Stimulated activated naive B cell treated with anti-CD40 and anti-IgM and Interleukin-4, amounts not matched to agents 10 μg/mL and 1 μg/mL and 100 μg/mL, for 72 hours (primary cell): ENCODE results near the gene BBOX1.

ENCODE experiments used
- ATAC-seq, 2 donors: fragments of 150-1000 bp; cut with Tn5 transposase; replicated peaks; 2 replicates each; pipeline ENCODE4 v1.10.0; 2021; ENCODE audit warnings: moderate library complexity in 1 of 2
- DNase-seq: peaks from one replicate; pipeline ENCODE4 v3.0.0; 2021
- H3K27ac Mint-ChIP-seq: one replicate; pipeline ENCODE4 v1.8.0; 2022; ENCODE audit warnings: mild to moderate bottlenecking, mixed read lengths
- H3K27me3 Mint-ChIP-seq, 2 donors: one replicate each; pipeline ENCODE4 v1.8.0; 2022; ENCODE audit warnings: mixed read lengths in 2 of 2
- H3K36me3 Mint-ChIP-seq, 2 donors: one replicate each; pipeline ENCODE4 v1.8.0; 2022; ENCODE audit warnings: mixed read lengths in 2 of 2, mild to moderate bottlenecking in 1 of 2
- H3K4me1 Mint-ChIP-seq, 2 donors: one replicate each; pipeline ENCODE4 v1.8.0; 2022; ENCODE audit warnings: mixed read lengths in 2 of 2, mild to moderate bottlenecking in 1 of 2
- H3K4me3 Mint-ChIP-seq, 2 donors: one replicate each; pipeline ENCODE4 v1.8.0; 2022; ENCODE audit warnings: mild to moderate bottlenecking in 2 of 2, mixed read lengths in 2 of 2, moderate library complexity in 1 of 2
- H3K9me3 Mint-ChIP-seq, 2 donors: one replicate each; pipeline ENCODE4 v1.8.0; 2022; ENCODE audit warnings: mixed read lengths in 2 of 2, mild to moderate bottlenecking in 1 of 2

BBOX1 gene

DNA sequence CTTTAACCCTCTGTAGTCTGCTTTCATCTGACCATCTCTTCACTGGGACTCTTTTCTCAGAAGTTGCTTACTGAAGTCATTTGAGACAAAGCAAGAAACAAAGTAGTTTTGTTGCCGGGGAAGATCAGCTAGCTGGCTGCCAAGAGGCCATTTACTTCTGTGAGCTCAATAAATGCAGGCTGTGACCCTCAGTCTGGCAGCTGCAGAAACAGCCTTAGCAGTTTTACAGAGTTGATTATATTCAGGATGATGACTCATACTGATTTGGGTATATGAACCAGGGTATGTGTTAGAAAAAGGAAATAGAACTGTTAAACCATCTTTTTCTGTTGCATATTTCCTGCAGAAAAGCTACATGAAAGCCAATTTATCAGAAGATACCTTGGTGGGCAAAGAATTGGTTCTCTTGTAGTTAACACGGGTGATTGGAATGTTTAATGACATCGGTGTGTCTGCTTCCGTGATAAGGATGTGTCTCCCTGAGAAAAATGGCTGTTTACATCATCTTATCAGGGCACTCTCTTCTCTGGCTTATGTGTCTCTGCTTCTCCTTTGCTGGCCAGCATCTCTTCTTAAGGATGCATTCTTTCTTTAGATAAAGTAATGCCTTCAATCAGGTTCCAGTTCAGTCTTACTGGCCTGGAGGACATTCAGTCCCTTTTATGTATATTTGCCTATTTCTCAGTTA is 28.2 kb upstream of the BBOX1 start:
- Mint-ChIP-seq H3K27ac (no peak overlapping the region), H3K36me3 (no peaks in the 10 kb centered on the region), H3K9me3 (no peaks in the 10 kb centered on the region), H3K4me3 (no peak overlapping the region), H3K27me3 (no peaks in the 10 kb centered on the region), H3K4me1 (no peaks in the 10 kb centered on the region)
- DNase-seq (no peak), ATAC-seq (no peak)

- DNase-seq: no peak
Observed at GRCh38 chr11:27013781-27014361, 26.7 kb upstream of the BBOX1 start.

DNA sequence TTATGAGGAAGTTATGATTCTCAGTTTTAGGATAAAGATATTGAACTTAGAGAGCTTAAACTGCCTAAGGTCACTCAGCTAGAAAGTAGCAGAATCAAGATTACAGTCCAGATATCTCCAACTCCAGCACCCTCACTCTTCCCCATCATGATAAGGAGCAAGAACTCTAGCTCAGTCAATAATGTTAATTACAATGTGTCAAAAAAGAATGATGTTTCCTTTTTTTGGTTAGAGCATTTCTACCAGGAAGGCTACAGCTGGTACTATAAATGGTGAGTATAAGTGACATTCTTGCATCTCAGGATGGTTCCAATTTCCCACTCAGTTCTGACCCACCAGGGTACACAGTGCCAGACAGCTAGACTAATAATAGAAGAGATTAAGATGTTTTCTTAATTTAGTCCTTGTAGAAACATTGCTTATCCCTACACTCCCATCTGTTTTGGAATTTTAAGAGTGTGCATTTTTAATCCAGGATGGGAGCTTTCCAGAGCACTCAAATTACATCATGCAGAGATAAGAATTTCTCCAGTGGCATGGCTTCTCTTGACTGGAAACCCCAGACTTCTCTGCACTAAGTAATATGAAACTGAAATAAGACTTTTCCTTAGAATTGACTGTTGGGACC is 21.6 kb upstream of the BBOX1 start:
- Mint-ChIP-seq H3K36me3 (no peaks in the 10 kb centered on the region), H3K4me1 (no peaks in the 10 kb centered on the region), H3K9me3 (no peaks in the 10 kb centered on the region), H3K27ac (no peak overlapping the region), H3K27me3 (no peaks in the 10 kb centered on the region), H3K4me3 (no peak overlapping the region)
- DNase-seq (no peak), ATAC-seq (no peak)

More at GRCh38 chr11:27013781-27014361, 26.7 kb upstream of the BBOX1 start:
- ATAC-seq: no peak
- H3K36me3 Mint-ChIP-seq: no peaks in the 10 kb centered on the region
- H3K4me1 Mint-ChIP-seq: no peaks in the 10 kb centered on the region
- H3K27me3 Mint-ChIP-seq: no peaks in the 10 kb centered on the region
- no peak overlapping the region for H3K27ac Mint-ChIP-seq
- no peak overlapping the region for H3K4me3 Mint-ChIP-seq
- H3K9me3 Mint-ChIP-seq: no peaks in the 10 kb centered on the region

GRCh38 chr11:27020751-27021150 is 19.9 kb upstream of the BBOX1 start:
- H3K9me3 Mint-ChIP-seq: no peaks in the 10 kb centered on the region
- DNase-seq: no peak

GRCh38 chr11:27022659-27023251 is 17.9 kb upstream of the BBOX1 start:
- H3K4me1 Mint-ChIP-seq: no peaks in the 10 kb centered on the region
- ATAC-seq: no peak
- H3K4me3 Mint-ChIP-seq: no peak overlapping the region
- no peaks in the 10 kb centered on the region for H3K27me3 Mint-ChIP-seq
- H3K36me3 Mint-ChIP-seq: no peaks in the 10 kb centered on the region
- no peak for DNase-seq
- peaks cover 0 to 3% of the 10 kb centered on the region in 2 donors for H3K9me3 Mint-ChIP-seq
- H3K27ac Mint-ChIP-seq: no peak overlapping the region

More at GRCh38 chr11:27020751-27021150, 19.9 kb upstream of the BBOX1 start:
- no peak overlapping the region for H3K27ac Mint-ChIP-seq
- no peak overlapping the region for H3K4me3 Mint-ChIP-seq
- H3K36me3 Mint-ChIP-seq: no peaks in the 10 kb centered on the region
- no peak for ATAC-seq
- no peaks in the 10 kb centered on the region for H3K27me3 Mint-ChIP-seq
- no peaks in the 10 kb centered on the region for H3K4me1 Mint-ChIP-seq

GRCh38 chr11:27024865-27025264 is 15.8 kb upstream of the BBOX1 start:
- H3K9me3 Mint-ChIP-seq: peaks cover 0 to 3% of the 10 kb centered on the region in 2 donors
- H3K4me3 Mint-ChIP-seq: no peak overlapping the region
- no peak for DNase-seq
- no peak overlapping the region for H3K27ac Mint-ChIP-seq
- H3K27me3 Mint-ChIP-seq: no peaks in the 10 kb centered on the region
- H3K4me1 Mint-ChIP-seq: no peaks in the 10 kb centered on the region
- ATAC-seq: no peak
- no peaks in the 10 kb centered on the region for H3K36me3 Mint-ChIP-seq

GRCh38 chr11:27025312-27025955 is 15.2 kb upstream of the BBOX1 start:
- ATAC-seq: no peak
- H3K4me1 Mint-ChIP-seq: no peaks in the 10 kb centered on the region
- H3K27ac Mint-ChIP-seq: no peak overlapping the region

DNA sequence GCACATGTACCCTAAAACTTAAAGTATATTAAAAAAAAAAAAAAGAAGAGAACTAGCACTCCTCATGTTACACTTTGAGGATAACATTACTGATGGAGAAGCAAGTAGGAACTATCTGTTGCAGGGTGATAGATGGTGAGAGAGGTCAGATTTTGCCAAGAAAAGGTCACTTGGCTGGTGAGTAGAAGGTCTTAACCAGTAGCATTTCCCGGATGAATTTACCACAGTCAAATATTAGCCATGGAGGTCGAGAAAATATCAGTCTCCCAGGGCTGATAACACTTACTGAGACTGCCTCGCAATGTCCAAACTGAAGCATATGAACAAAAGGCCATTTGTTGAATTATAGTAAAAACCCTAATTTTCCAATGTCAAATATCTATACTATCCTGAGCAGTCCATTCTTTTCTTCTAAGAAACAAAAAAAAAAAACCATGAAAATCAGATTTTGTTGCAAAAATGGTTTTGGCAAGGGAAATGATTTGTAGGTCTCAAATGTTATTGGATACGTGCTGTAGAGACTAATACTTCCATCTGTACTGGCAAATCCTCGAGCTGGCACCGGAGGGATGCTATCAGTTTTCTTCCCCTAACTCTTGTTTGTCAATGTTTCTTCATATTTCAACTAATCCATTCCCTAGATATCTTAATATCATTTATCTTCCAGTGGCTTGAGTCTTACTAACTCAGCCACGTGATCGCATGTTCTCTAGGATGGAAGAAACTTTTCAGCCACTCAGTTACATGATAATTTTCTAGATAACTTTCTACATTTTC is 14.5 kb upstream of the BBOX1 start:
- Mint-ChIP-seq H3K4me3 (no peak overlapping the region), H3K4me1 (no peaks in the 10 kb centered on the region), H3K9me3 (peaks cover 0 to 3% of the 10 kb centered on the region in 2 donors), H3K36me3 (no peaks in the 10 kb centered on the region), H3K27me3 (no peaks in the 10 kb centered on the region), H3K27ac (no peak overlapping the region)
- DNase-seq: no peak
- no peak for ATAC-seq

More at GRCh38 chr11:27025312-27025955, 15.2 kb upstream of the BBOX1 start:
- no peaks in the 10 kb centered on the region for H3K36me3 Mint-ChIP-seq
- no peak for DNase-seq
- peaks cover 0 to 3% of the 10 kb centered on the region in 2 donors for H3K9me3 Mint-ChIP-seq
- no peaks in the 10 kb centered on the region for H3K27me3 Mint-ChIP-seq
- no peak overlapping the region for H3K4me3 Mint-ChIP-seq

DNA sequence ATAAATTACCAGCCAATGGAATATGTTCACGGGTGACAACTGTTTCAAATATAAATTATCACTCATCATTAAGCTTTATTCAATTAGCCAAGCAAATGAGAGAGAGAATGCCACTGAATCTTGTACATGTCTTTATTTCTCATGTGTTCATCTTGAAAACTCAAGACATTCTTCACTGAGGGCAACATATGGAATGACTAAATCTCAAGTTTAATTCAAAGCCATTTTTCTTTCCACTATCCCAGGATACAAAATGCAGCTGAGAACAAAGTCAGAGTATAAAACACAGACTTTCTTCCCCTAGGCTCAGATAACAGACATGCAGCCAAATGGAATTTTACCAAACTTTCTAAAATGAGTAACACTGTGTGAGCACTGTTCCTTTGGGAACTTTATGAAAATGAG is 12.1 kb upstream of the BBOX1 start:
- no peaks in the 10 kb centered on the region for H3K4me1 Mint-ChIP-seq
- peaks cover 5 to 9% of the 10 kb centered on the region in 2 donors for H3K9me3 Mint-ChIP-seq
- H3K27ac Mint-ChIP-seq: no peak overlapping the region
- ATAC-seq (no peak), DNase-seq (no peak)
- no peaks in the 10 kb centered on the region for H3K27me3 Mint-ChIP-seq
- no peaks in the 10 kb centered on the region for H3K36me3 Mint-ChIP-seq
- no peak overlapping the region for H3K4me3 Mint-ChIP-seq

DNA sequence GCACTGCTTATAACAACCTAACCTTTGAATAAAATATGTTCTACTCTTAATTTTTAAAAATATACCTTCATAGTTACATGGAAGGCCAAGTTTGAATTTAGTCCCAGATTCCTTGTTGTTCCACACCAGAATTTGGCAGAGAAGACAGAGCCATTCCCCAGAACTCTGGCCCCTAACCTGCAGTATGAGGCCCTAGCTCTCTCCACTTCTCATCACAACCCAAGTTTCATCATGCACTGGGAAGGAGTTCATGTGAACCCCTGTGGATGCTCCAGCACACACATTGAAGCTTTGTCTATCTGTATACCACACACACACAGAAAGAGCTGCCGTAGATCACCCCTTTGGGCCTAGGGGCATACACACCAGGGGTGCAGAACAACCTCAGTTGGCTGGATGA is 10.6 kb upstream of the BBOX1 start:
- ATAC-seq: no peak
- Mint-ChIP-seq H3K27ac (no peak overlapping the region), H3K27me3 (no peaks in the 10 kb centered on the region), H3K36me3 (no peaks in the 10 kb centered on the region), H3K9me3 (peaks cover 13 to 14% of the 10 kb centered on the region in 2 donors), H3K4me1 (no peaks in the 10 kb centered on the region), H3K4me3 (no peak overlapping the region)
- DNase-seq: no peak

DNA sequence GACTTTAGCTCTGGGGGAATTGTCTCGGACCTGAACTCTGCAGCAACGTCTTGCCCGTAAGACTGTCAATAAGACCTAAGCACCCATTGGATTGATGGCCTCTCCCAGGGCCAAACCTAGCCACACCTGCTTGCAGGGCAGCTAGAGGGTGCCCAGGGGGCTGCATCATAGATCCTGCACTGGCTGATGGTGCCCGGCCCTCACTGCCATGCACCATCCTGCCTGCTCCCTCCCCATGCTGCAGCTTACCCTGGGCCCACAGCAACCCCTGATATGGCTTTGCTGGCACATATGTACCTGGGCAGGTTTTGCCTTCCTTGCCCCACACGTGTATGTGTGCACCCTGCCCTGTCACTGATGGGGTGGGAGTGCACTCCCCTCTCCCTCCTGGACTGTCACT is 8.9 kb upstream of the BBOX1 start:
- H3K27me3 Mint-ChIP-seq: no peaks in the 10 kb centered on the region
- no peak for ATAC-seq

GRCh38 chr11:27039873-27040272 is 742 bp upstream of the BBOX1 start:
- H3K4me3 Mint-ChIP-seq: no peak overlapping the region
- ATAC-seq: no peak
- no peak overlapping the region for H3K27ac Mint-ChIP-seq
- no peaks in the 10 kb centered on the region for H3K4me1 Mint-ChIP-seq
- no peak for DNase-seq
- H3K9me3 Mint-ChIP-seq: peaks cover 20 to 30% of the 10 kb centered on the region in 2 donors
- H3K36me3 Mint-ChIP-seq: no peaks in the 10 kb centered on the region
- no peaks in the 10 kb centered on the region for H3K27me3 Mint-ChIP-seq

More for the DNA sequence above, 8.9 kb upstream of the BBOX1 start:
- peaks cover 14 to 22% of the 10 kb centered on the region in 2 donors for H3K9me3 Mint-ChIP-seq
- no peaks in the 10 kb centered on the region for H3K4me1 Mint-ChIP-seq
- no peak overlapping the region for H3K4me3 Mint-ChIP-seq
- H3K36me3 Mint-ChIP-seq: no peaks in the 10 kb centered on the region
- H3K27ac Mint-ChIP-seq: no peak overlapping the region
- DNase-seq: no peak

DNA sequence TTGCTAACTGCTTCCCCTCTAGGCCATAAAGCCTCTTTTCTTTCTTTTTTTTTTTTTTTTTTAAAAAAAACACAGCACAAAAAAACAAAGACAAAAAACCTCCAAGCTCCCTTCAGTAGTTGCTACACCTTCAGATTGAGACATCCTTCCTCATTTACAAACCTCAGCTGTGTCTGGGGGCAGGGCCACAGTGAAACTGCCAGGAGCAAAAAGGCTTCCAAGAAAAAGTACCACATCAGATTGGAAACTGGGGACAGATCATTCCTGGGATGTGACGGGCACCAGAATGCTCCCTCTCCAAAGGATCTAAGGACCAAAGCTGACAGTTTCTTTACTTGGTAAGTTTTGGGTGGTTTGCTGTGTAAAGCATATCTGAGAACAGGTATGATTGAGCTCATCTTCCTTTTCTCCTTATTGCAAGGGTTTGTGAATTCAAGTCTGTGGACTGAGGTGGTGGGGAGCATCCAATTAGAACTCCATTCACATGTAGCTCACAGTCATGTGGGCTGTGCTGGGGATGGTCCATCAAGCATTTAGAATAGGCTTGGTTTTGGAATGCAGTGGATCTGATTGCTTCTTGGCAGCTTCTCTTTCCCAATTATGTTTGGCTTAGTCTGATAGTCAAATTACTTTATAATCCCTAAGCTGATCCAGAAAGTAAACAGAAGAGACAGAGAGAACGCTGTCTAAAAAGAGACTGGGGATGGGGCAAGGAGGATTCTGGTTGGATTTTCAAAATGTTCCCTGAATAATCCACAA is 705 bp downstream of the BBOX1 start:
- H3K4me1 Mint-ChIP-seq: no peaks in the 10 kb centered on the region
- no peak overlapping the region for H3K27ac Mint-ChIP-seq
- H3K4me3 Mint-ChIP-seq: no peak overlapping the region
- H3K9me3 Mint-ChIP-seq: peaks cover 19 to 24% of the 10 kb centered on the region in 2 donors
- no peak for DNase-seq
- no peak for ATAC-seq
- H3K27me3 Mint-ChIP-seq: no peaks in the 10 kb centered on the region
- no peaks in the 10 kb centered on the region for H3K36me3 Mint-ChIP-seq
